Measurements from ENCODE around the gene SAAL1. TPM values are rescaled to one million over a fixed set of nuclear protein-coding genes. Genes with fewer than 3 reads are reported as not detected.
"Not testable (repeated sequence)": the region's sequence is repeated elsewhere in the genome, so short reads cannot be mapped to it uniquely, and the experiment has no call there.

The SAAL1 gene, protein sequence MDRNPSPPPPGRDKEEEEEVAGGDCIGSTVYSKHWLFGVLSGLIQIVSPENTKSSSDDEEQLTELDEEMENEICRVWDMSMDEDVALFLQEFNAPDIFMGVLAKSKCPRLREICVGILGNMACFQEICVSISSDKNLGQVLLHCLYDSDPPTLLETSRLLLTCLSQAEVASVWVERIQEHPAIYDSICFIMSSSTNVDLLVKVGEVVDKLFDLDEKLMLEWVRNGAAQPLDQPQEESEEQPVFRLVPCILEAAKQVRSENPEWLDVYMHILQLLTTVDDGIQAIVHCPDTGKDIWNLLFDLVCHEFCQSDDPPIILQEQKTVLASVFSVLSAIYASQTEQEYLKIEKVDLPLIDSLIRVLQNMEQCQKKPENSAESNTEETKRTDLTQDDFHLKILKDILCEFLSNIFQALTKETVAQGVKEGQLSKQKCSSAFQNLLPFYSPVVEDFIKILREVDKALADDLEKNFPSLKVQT
- total RNA-seq = 6.3 and 8.2 TPM in 2 replicates
- 6.3 TPM for polyA plus RNA-seq (2012)

DNA sequence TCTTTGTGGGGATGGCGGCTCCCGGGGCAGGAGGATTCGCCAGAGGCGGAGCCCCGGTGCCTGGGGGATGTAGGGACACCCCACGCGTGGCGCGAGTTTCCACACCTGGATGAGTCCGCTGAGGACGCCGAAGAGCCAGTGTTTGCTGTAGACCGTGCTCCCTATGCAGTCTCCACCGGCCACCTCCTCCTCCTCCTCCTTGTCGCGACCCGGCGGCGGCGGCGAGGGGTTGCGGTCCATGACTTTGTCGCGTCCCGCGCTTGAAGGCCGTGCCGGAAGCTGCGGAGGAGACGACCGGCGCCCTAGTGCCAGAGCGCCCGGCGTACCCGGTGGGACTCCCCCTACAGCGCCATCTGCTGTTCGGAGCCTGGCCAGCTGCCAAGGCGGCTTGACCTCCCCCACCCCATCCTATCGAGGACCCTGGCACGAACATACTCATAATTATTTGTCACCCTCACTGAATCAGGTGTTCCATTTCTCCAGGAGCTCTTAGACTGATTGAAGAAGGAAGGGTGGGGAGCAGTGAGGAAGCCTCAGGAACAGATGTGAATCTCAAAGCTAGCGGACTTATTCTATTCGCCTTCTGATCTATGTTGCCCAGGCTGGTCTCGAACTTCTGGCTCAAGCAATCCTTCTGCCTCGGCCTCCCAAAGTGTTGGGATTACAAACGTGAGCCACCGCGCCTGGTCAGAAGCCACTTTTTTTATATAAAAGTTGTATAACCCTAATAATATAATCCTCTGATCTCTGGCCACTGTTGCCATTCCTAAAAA, at the start of gene SAAL1:
Gene SAAL1 (minus strand): TSS at position 281 of the 773 bp plus-strand sequence. CDS start 41 bp downstream, at position 240.
- DNase-seq (ENCODE audit: low read depth) = peak; percentile 87

DNA sequence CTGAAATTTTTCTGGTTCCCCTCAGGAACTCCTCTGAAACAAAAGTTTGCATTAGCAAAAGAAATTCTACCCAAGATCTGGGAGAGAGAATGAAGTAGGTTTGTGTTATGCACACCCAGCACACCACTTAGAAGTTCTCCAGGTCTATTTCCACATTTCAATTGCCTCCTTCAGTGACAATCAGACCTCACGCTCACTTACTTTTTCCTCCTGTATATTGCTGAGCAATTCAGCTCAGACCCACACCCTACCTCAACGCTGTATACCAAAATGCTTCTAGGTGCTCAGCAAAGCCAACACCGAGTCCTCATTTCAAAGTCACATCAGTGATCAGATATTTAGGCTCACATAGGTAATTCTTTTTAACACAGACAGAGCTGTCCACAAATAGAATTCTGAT, 45.7 kb upstream of the SAAL1 start:
- DNase-seq (ENCODE audit: low read depth) = no peak

DNA sequence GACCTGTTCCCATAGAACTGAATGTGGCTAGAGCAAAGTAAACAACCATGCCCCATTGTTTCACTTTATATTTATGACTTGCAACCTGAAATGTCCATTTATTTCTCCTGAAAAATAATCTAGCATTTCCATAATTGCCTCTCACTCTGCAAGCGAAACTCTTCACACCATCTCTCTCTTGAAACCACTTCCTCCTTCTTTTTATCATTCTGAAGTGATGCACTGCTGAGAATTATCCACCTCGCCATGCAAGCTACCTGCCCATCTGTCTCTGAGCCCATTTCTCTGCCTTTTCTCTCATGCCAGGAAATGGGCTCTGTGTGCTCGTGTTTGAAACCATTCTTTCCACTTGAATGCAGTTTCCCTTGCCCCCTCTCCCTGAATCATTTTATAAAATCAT, 40.0 kb upstream of the SAAL1 start:
- no peak for DNase-seq (ENCODE audit: low read depth)

- no peak for DNase-seq (ENCODE audit: low read depth)
Measured at GRCh38 chr11:18145025-18145424, 39.1 kb upstream of the SAAL1 start.

DNA sequence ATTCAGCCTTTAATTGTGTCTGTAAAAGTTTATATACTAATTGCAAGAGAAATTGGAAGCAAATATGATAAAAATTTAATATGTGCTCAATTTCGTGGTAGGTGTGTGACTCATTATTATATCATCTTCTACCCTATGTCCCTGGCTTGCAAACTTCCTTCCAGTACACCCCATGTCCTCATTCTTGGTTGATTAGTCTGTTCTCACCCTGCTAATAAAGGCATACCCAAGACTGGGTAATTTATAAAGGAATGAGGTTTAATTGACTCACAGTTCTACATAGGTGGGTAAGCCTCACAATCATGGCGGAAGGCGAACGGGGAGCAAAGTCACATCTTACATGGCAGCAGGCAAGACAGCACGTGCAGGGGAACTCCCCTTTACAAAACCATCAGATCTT, 38.4 kb upstream of the SAAL1 start:
- no peak for DNase-seq (ENCODE audit: low read depth)

DNA sequence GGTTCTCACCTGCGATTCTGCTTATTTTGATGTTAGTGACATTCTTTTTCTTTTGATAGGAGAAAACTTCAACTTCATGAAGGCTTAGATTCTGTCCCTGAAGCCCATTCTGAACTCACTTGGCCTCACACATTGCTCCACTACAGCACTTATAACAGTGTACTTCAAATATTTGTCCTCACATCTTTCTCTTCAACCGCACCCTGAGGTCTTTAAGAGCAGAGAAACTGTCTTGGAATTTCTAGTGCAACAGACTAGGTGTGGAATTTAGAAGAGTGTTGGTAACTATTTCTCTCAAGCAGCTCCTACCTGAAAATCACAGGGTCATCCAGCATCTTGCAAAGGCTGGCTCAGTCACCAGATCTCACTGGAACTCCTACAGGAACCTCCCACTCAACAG, 34.3 kb upstream of the SAAL1 start:
- DNase-seq (ENCODE audit: low read depth) = no peak

DNA sequence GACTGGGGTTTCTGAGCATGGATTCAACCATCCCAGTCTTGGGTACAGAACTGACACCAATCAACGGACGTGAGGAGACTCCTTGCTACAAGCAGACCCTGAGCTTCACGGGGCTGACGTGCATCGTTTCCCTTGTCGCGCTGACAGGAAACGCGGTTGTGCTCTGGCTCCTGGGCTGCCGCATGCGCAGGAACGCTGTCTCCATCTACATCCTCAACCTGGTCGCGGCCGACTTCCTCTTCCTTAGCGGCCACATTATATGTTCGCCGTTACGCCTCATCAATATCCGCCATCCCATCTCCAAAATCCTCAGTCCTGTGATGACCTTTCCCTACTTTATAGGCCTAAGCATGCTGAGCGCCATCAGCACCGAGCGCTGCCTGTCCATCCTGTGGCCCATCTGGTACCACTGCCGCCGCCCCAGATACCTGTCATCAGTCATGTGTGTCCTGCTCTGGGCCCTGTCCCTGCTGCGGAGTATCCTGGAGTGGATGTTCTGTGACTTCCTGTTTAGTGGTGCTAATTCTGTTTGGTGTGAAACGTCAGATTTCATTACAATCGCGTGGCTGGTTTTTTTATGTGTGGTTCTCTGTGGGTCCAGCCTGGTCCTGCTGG, 31.4 kb upstream of the SAAL1 start:
- no peak for DNase-seq (ENCODE audit: low read depth)

GRCh38 chr11:18135308-18135707, 29.4 kb upstream of the SAAL1 start:
- DNase-seq (ENCODE audit: low read depth) = no peak

DNA sequence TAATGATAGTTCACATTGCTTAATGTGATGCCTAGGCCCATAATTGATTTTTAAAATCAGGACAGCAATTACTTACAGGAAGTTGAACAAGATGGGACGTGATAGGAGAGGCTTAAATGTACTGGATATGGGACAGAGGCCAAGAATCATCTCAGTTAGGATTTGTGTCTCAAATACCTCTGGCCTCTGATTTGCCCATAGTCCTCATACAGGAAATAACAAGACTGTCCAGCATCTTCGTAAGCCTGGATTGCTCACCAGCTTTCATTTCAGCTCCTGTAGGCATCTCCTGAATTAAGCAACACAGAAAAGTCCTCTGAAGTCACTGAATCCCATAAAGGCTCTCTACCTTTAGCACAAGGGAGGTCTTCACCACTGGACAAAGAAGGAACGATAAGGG, 26.5 kb upstream of the SAAL1 start, which contains the start of gene MRGPRX3:
Gene MRGPRX3 (plus strand): TSS at position 231 of the 400 bp plus-strand sequence. CDS start 4,632 bp downstream, outside the sequence.
- no peak for DNase-seq (ENCODE audit: low read depth)

- DNase-seq (ENCODE audit: low read depth) = not testable (repeated sequence)
Measured at GRCh38 chr11:18131115-18131514, 25.2 kb upstream of the SAAL1 start.

GRCh38 chr11:18121331-18121828, 15.5 kb upstream of the SAAL1 start:
- not testable (repeated sequence) for DNase-seq (ENCODE audit: low read depth)

DNA sequence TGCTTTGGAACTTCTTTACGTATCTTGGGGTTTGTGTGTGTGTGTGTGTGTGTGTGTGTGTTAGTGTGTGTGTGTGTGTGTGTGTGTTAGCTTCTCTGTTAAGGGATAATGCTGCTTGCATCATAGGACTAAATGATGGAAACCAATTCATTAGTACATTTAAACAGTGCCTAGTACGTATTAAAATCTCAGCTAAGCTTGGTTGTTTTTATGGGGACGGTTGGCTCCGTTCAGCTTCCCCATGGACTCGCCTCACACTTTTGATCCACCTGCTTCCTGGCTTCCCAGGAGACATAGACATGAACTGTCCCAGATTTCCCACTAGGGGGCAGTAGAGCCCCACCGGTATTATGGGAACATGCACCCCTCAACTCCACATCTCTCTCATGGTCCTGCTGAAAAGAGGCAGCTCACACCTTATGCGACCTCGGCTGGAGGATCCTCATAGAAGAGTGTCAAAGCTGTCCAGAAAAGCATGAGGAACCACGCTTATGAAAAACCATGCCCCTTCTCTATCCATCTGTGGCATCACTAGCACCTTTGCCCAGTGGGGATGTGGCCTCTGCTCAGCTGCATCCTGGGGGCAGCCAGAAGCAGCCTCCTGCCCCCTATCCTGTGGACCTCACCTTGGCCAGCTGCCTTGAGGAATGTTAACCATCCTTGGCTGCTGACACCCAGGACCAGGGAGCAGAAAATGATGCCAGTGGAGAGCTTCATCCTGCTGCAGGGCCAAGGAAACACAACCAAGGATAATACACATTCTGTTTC, 9.7 kb upstream of the SAAL1 start:
- DNase-seq (ENCODE audit: low read depth) = peak; percentile 60

- peak; percentile 29 for DNase-seq (ENCODE audit: low read depth)
Measured at GRCh38 chr11:18111005-18111404, 5.1 kb upstream of the SAAL1 start.

DNA sequence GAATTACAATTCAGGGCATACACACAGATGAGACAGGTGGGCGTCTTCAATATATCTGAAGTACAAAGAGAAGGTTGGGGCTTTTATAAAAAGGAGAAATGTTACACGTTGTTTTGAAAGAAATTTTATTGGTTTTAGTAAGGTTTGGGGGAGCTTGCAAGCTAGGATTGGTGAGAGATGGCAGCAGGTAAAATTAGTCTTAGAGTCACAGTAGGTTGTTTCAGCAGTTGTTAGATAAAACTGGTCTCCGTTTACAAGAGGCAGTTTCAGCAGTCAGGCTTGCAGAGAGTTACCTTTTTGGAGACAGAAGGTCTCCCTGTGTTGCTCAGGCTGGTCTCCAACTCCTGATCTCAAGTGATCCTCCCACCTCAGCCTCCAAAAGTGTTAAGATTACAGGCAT, 2.4 kb upstream of the SAAL1 start:
- no peak for DNase-seq (ENCODE audit: low read depth)

DNA sequence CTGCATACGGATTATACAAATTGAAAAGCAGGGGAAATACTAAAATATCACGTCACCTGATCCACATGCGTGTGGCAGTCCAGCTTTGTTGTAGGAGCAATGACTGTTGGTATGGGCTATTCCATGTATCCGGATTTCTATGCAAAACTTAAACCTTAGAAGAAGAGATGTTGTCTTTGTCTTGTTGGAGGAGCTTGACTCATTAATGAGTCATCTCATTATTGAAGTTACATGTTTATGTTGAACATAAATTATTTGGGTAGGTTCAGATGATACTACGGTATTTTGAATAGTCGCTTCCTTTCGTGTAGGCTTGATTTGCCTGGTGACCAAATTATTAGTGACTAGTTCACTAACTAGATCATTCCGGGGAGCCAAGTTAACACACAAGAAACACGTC, 806 bp upstream of the SAAL1 start:
- DNase-seq (ENCODE audit: low read depth) = no peak

DNA sequence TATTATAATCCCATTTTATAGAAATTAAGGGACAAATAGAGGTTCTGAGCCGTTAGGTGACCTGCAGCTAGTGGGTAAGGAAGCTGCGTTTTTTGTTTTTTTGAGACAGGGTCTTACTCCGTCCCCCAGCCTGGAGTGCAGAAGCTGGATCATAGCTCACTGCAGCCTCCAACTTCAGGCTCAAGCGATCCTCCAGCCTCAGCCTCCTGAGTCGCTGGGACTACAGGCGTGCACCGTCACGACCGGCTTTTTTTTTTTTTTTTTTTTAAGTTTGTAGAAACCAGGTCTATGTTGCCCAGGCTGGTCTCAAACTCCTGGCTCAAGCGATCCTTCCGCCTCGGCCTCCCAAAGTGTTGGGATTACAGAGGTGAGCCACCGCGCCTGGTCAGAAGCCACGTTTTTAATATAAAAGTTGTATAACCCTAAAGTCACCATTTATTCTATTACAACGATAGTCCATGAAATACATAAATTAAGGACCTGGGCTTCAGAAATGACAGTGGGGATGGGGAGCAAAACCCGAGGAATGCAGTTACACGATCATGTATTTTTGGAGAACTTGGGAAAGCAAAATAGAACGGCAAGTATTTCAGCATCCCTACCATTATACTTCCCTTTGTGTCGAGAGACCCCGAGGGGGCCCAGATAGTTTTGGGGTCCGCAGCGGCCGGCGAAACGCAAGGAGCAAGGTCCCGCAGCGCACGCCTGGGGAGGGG, 638 bp downstream of the SAAL1 start:
- DNase-seq (ENCODE audit: low read depth) = no peak

GRCh38 chr11:18100926-18101656, 4.8 kb downstream of the SAAL1 start:
- DNase-seq (ENCODE audit: low read depth) = no peak

GRCh38 chr11:18093959-18094358, 11.9 kb downstream of the SAAL1 start:
- no peak for DNase-seq (ENCODE audit: low read depth)

GRCh38 chr11:18091731-18092130, 14.2 kb downstream of the SAAL1 start:
- DNase-seq (ENCODE audit: low read depth) = no peak

All from myocyte (in vitro differentiated cells).